GM18499 (cell line): ENCODE results near the gene ZNF214.
"Not testable (repeated sequence)": the region's sequence is repeated elsewhere in the genome, so short reads cannot be mapped to it uniquely, and the experiment has no call there.

Experiments
- ATAC-seq: cut with Tn5 transposase; IDR thresholded peaks from one replicate; pipeline ENCODE4 v1.9.1; 2021; ENCODE audit warnings: moderate number of reproducible peaks; ENCODE audit not compliant: insufficient read depth, unreplicated experiment

The ZNF214 gene

GRCh38 chr11:6991227-6991626 lies 28.9 kb downstream of the ZNF214 start:
- no peak for ATAC-seq

GRCh38 chr11:6988506-6988905 lies 31.6 kb downstream of the ZNF214 start:
- no peak for ATAC-seq

- no peak for ATAC-seq
Observed at GRCh38 chr11:6986487-6986886, 33.7 kb downstream of the ZNF214 start.

- ATAC-seq: no peak
Observed at GRCh38 chr11:6979365-6979764, 40.8 kb downstream of the ZNF214 start.

GRCh38 chr11:6969854-6970253 lies 50.3 kb downstream of the ZNF214 start:
- not testable (repeated sequence) for ATAC-seq

- no peak for ATAC-seq
Observed at GRCh38 chr11:6968816-6969215, 51.3 kb downstream of the ZNF214 start.

GRCh38 chr11:6962673-6963072 lies 57.5 kb downstream of the ZNF214 start:
- ATAC-seq: no peak

GRCh38 chr11:6962141-6962540 lies 58.0 kb downstream of the ZNF214 start:
- no peak for ATAC-seq

- ATAC-seq: not testable (repeated sequence)
Observed at GRCh38 chr11:6954248-6954647, 65.9 kb downstream of the ZNF214 start.
